Measurements from ENCODE around the gene SPN. TPM values are rescaled to one million over a fixed set of nuclear protein-coding genes. Genes with fewer than 3 reads are reported as not detected.
A peak's percentile ranks its signal among the peaks of the same experiment; 100 is the strongest.

The SPN gene
- total and polyA plus RNA-seq, 2 of the 4 experiments (the other 2 are of a cell fraction): not detected

- in situ Hi-C loops (cut with MboI; ENCODE audit: low sequenced_read_pairs): no loop called here
- peak overlapping the region; percentile 67; the same call in 1 of the 2 replicates for H3K4me2 ChIP-seq (ENCODE audit: low read depth, low read length)
- TF ChIP-seq CTCF (conservative IDR thresholded peaks at IDR 0.05; ENCODE audit: low read depth, low read length): peak; percentile 98
- TF ChIP-seq CEBPB (IDR thresholded peaks at IDR 0.05; ENCODE audit: low read depth, low read length): no peak
- no peak for TF ChIP-seq FOS (IDR thresholded peaks at IDR 0.05; ENCODE audit: low read depth, low read length)
- TF ChIP-seq RFX5 (IDR thresholded peaks at IDR 0.05; ENCODE audit: low read depth, low read length): no peak
- no peak for TF ChIP-seq ELK1 (IDR thresholded peaks at IDR 0.05; ENCODE audit: borderline replicate concordance, low read depth, low read length)
- no peak for TF ChIP-seq USF2 (IDR thresholded peaks at IDR 0.05; ENCODE audit: low read depth, low read length)
- no peak for TF ChIP-seq MAFK (IDR thresholded peaks at IDR 0.05; ENCODE audit: low read depth, low read length)
- peak; percentile 97 for TF ChIP-seq RAD21 (IDR thresholded peaks at IDR 0.05; ENCODE audit: low read length)
- TF ChIP-seq MXI1 (IDR thresholded peaks at IDR 0.05; ENCODE audit: borderline replicate concordance, low read depth, low read length): peak; percentile 52; the same call in 1 of the 2 replicates
- TF ChIP-seq POLR2A (IDR thresholded peaks at IDR 0.05; ENCODE audit: low read depth, low read length): no peak
- peak; percentile 95 for TF ChIP-seq SMC3 (IDR thresholded peaks at IDR 0.05; ENCODE audit: low read depth, low read length)
- no peak for TF ChIP-seq NFE2L2 (IDR thresholded peaks at IDR 0.05; ENCODE audit: low read depth, low read length)
- no peak for TF ChIP-seq BHLHE40 (IDR thresholded peaks at IDR 0.05; ENCODE audit: low read depth, low read length)
- TF ChIP-seq RCOR1 (IDR thresholded peaks at IDR 0.05; ENCODE audit: insufficient replicate concordance, low read length): peak; percentile 29
These were observed 37.4 kb downstream of the SPN start for GRCh38 chr16:29700253-29700987.

More at GRCh38 chr16:29700253-29700987, 37.4 kb downstream of the SPN start:
- H3K14ac ChIP-seq (replicated peaks; ENCODE audit: low read depth, low read length): no peak overlapping the region; the same call in 1 of the 2 replicates
- H3K23ac ChIP-seq (ENCODE audit: low read depth, low read length): no peak overlapping the region
- H2AK5ac ChIP-seq (ENCODE audit: low read depth, low read length): no peak overlapping the region
- no peak overlapping the region for H3K27ac ChIP-seq (ENCODE audit: insufficient read depth, low read length)
- POLR2A ChIA-PET (ENCODE audit: unreplicated experiment): interaction anchor here (0.6 to 1.0 kb wide), 2 partner anchors 104 to 148 kb away, joined by 3 read pairs; no protein-coding TSS in a partner anchor
- no CpG with 5 or more reads among the region's 14 CpGs for WGBS, 2 experiments (ENCODE audit: extremely low coverage in 2 of 2, insufficient read length in 1 of 2)
- peaks cover 10% of the 10 kb centered on the region; the same call in 1 of the 2 replicates for H3K27me3 ChIP-seq (ENCODE audit: control insufficient read depth, insufficient read depth, low read length)
- no peak overlapping the region for H3K4me3 ChIP-seq (ENCODE audit: insufficient read depth, low read depth, low read length)
- DNase-seq (peak; percentile 87), ATAC-seq (ENCODE audit: low read depth) (peak; percentile 99)
- peak overlapping the region; percentile 25; the same call in 1 of the 2 replicates for H3K9ac ChIP-seq (ENCODE audit: low read depth, low read length)
- H3K56ac ChIP-seq (ENCODE audit: extremely low read depth, insufficient read depth, low read length): no peak overlapping the region
- H4K20me1 ChIP-seq (ENCODE audit: insufficient read depth, low read length): no peaks in the 10 kb centered on the region
- H3K79me1 ChIP-seq (ENCODE audit: low read depth in 1 of 2, low read length in 2 of 2): no peaks in the 10 kb centered on the region
- no peaks in the 10 kb centered on the region for H3K4me1 ChIP-seq (ENCODE audit: control insufficient read depth, insufficient read depth, low read length)
- no peak overlapping the region for H3K18ac ChIP-seq (ENCODE audit: low read depth, low read length)
- no peak overlapping the region for H2BK15ac ChIP-seq (ENCODE audit: low read depth, low read length)
- no peaks in the 10 kb centered on the region for H3K9me3 ChIP-seq (ENCODE audit: control insufficient read depth, insufficient read depth, low read length)
- no TSS peak for BruUV-seq (replicated peaks)
- H2AK9ac ChIP-seq (replicated peaks; ENCODE audit: low read depth, low read length, poor library complexity): peak overlapping the region; percentile 57
- no peaks in the 10 kb centered on the region for H3K36me3 ChIP-seq (ENCODE audit: control insufficient read depth, insufficient read depth, low read length)
- intact Hi-C loops (cut with micrococcal nuclease) (loop anchor here (1.0 to 2.0 kb wide), 7 partner anchors 21 to 320 kb away; partner anchors contain the start of genes KIF22 and PAGR1), dilution Hi-C loops (cut with HindIII; ENCODE audit: low sequenced_read_pairs, unreplicated experiment) (no loop called here)
- no peaks in the 10 kb centered on the region for H3K9me1 ChIP-seq (ENCODE audit: insufficient read depth, low read length)
- H2AFZ ChIP-seq (replicated peaks; ENCODE audit: low read length, poor library complexity): peak overlapping the region; percentile 90
- H4K91ac ChIP-seq (ENCODE audit: insufficient read depth, low read depth, low read length): no peak overlapping the region
- no peak overlapping the region for H2BK20ac ChIP-seq (ENCODE audit: low read depth, low read length)
- CTCF ChIA-PET: interaction anchor here (0.6 to 1.9 kb wide), 6 partner anchors 10 to 116 kb away, joined by 3 to 6 read pairs (median 4); partner anchors contain the start of gene QPRT
- peak overlapping the region in 1 of 2 experiments; percentile 66; a peak in 1 of 4 replicates for H4K8ac ChIP-seq (ENCODE audit: low read depth in 2 of 2, low read length in 2 of 2)
- H2BK5ac ChIP-seq (ENCODE audit: low read depth, low read length, poor library complexity, severe bottlenecking): no peak overlapping the region
- no peak overlapping the region for H3K4ac ChIP-seq (ENCODE audit: low read depth, low read length)
- no peak overlapping the region for H2BK120ac ChIP-seq (ENCODE audit: low read depth, low read length)
- no peak overlapping the region; the same call in 1 of the 2 replicates for H4K5ac ChIP-seq (ENCODE audit: low read depth, low read length)

Data from IMR-90 (cell line).